HL-60 (cell line): Measurements from ENCODE around the gene TBL1XR1.

Source experiments
- DNase-seq, 2 experiments: peaks; one replicate each; pipeline ENCODE4 v3.0.0-alpha.2; 2010 to 2020; ENCODE audit warnings: low read depth in 1 of 2, low spot score in 1 of 2
- H3K27ac ChIP-seq: fragments of 250-450 bp; sonication (Bioruptor Pico); replicated peaks from 2 replicates; pipeline ENCODE4 v1.5.1; 2020; ENCODE audit warnings: mild to moderate bottlenecking, moderate library complexity
- H3K27me3 ChIP-seq: fragments of 250-450 bp; sonication (Bioruptor Pico); 2 replicates; pipeline ENCODE4 v1.5.1; 2021; ENCODE audit warnings: mild to moderate bottlenecking, moderate library complexity; ENCODE audit not compliant: insufficient read depth, poor library complexity, severe bottlenecking
- H3K4me3 ChIP-seq: replicated peaks from 2 replicates; pipeline ENCODE4 v1.5.1; 2011; ENCODE audit warnings: mild to moderate bottlenecking, control low read depth, low read length; ENCODE audit not compliant: insufficient read depth
- GABPA ChIP-seq: IDR thresholded peaks from 2 replicates; pipeline ENCODE4 v1.6.1; 2012; ENCODE audit warnings: low read depth
- POLR2AphosphoS5 ChIP-seq: IDR thresholded peaks from 2 replicates; pipeline ENCODE4 v1.6.1; 2012; ENCODE audit warnings: low read depth
- REST ChIP-seq: IDR thresholded peaks from 2 replicates; pipeline ENCODE4 v1.6.1; 2012; ENCODE audit warnings: low read depth; ENCODE audit not compliant: insufficient replicate concordance
- SPI1 ChIP-seq: IDR thresholded peaks from 2 replicates; pipeline ENCODE4 v1.6.1; 2012; ENCODE audit warnings: low read depth, mild to moderate bottlenecking, borderline replicate concordance
- TF ChIP-seq, protein P1 (sequence below): IDR thresholded peaks from one replicate; pipeline ENCODE4 v1.5.1; 2011; ENCODE audit warnings: low read length, control low read depth, inconsistent platforms; ENCODE audit not compliant: insufficient read depth

Gene TBL1XR1

DNA sequence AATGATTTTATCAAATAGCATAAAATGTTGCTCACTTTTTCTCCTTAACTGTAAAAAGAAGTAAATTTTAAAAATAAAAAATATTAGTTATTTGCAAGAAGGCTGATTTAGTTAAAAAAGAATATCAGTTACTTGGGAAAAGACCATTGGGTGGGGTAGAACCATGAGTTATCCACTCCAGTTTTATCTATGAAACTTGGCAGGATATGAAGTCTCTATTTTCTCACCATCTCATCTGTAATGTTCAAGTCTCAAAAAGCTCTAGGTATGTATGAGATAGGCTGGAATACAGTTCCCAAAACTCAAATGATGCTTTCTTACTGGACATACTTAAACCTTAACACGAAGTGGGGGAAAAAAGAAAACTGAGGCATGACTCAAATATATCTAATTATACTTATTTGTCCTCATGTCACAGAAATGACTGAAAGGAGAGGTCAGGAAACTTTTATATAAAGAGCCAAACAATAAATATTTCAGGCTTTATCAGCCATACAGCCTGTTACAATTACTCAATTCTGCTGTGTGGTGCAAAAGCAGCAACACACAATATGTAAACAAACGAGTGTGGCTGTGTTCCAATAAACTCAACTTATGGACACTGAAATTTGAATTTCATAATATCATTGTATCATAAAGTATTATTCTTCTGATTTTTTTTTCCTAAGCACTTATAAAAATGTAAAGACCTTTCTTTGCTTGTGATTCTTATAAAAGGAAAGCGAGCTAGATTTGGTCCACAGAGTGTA, 131.8 kb downstream of the TBL1XR1 start:
- no peak overlapping the region for H3K27ac ChIP-seq
- no peaks in the 10 kb centered on the region for H3K27me3 ChIP-seq
- TF ChIP-seq POLR2AphosphoS5: no peak
- TF ChIP-seq SPI1: no peak
- TF ChIP-seq GABPA: no peak
- no peak for TF ChIP-seq REST
- TF ChIP-seq, protein P1, sequence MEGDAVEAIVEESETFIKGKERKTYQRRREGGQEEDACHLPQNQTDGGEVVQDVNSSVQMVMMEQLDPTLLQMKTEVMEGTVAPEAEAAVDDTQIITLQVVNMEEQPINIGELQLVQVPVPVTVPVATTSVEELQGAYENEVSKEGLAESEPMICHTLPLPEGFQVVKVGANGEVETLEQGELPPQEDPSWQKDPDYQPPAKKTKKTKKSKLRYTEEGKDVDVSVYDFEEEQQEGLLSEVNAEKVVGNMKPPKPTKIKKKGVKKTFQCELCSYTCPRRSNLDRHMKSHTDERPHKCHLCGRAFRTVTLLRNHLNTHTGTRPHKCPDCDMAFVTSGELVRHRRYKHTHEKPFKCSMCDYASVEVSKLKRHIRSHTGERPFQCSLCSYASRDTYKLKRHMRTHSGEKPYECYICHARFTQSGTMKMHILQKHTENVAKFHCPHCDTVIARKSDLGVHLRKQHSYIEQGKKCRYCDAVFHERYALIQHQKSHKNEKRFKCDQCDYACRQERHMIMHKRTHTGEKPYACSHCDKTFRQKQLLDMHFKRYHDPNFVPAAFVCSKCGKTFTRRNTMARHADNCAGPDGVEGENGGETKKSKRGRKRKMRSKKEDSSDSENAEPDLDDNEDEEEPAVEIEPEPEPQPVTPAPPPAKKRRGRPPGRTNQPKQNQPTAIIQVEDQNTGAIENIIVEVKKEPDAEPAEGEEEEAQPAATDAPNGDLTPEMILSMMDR: no peak
- no peak overlapping the region for H3K4me3 ChIP-seq
- no peak for DNase-seq

DNA sequence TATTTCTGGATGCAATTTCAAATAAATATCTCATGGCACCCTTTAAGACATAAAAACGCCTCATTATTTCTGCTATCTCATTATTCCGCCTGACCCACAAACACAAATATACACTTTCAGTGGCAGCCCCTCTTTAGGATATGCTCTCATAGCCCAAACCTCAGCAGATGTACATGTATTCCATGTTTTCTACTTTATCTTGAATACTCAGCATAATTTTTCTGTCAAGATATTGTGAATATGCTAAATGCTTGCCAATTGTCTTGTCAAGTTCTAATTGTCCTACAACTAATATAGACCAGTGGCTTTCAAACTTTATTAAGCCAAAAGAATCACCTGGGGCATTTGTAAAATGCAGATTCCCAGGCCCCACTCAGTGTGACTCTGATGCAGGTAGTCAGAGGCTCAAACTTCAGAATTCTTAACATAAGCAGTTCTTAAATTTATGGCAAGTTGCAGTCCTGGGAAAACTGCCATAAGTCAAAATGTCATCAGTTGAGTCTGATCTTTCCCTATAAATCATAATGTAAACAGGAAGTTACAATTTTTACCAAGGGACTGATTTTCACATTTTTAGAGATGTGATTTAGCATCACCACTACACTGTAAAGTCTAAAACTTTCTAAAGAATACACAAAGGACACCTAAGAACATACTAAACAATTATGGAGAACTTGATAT, 135.1 kb downstream of the TBL1XR1 start:
- no peak overlapping the region for H3K27ac ChIP-seq
- H3K4me3 ChIP-seq: no peak overlapping the region
- no peaks in the 10 kb centered on the region for H3K27me3 ChIP-seq
- TF ChIP-seq REST: no peak
- TF ChIP-seq GABPA: no peak
- no peak for DNase-seq

GRCh38 chr3:177061369-177061768, 135.9 kb downstream of the TBL1XR1 start:
- Histone ChIP-seq H3K4me3 (no peak overlapping the region), H3K27ac (no peak overlapping the region), H3K27me3 (no peaks in the 10 kb centered on the region)
- no peak for DNase-seq
- TF ChIP-seq SPI1 (no peak), POLR2AphosphoS5 (no peak), REST (no peak), GABPA (no peak)
- TF ChIP-seq, protein P1: no peak
